ENCODE measurements around the gene SLPI. TPM values are rescaled to one million over a fixed set of nuclear protein-coding genes. Genes with fewer than 3 reads are reported as not detected.

Gene SLPI
- total and polyA plus RNA-seq, 2 experiments from 2014 or later = not detected

DNA sequence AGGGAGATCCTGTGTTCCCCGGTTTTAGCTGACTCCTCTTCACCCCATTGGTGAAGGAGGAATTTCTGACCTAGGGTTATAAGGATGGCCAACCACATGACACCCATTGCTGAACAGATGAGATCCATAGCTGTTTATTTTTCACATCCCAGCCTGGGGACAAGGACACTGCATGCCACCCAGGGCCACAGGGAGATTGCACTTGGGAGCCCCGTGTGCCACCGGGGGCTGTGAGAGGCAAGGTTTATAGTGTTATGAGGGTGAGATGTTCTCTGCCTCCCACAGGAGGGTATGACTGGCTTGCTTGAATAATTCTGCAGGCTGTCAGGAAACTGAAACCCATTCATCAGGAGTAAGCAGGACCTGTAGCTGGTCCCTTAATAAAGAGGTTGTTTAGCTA is 14.7 kb upstream of the SLPI start (continued):
- TF ChIP-seq, protein P1, sequence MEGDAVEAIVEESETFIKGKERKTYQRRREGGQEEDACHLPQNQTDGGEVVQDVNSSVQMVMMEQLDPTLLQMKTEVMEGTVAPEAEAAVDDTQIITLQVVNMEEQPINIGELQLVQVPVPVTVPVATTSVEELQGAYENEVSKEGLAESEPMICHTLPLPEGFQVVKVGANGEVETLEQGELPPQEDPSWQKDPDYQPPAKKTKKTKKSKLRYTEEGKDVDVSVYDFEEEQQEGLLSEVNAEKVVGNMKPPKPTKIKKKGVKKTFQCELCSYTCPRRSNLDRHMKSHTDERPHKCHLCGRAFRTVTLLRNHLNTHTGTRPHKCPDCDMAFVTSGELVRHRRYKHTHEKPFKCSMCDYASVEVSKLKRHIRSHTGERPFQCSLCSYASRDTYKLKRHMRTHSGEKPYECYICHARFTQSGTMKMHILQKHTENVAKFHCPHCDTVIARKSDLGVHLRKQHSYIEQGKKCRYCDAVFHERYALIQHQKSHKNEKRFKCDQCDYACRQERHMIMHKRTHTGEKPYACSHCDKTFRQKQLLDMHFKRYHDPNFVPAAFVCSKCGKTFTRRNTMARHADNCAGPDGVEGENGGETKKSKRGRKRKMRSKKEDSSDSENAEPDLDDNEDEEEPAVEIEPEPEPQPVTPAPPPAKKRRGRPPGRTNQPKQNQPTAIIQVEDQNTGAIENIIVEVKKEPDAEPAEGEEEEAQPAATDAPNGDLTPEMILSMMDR (conservative IDR thresholded peaks at IDR 0.05; ENCODE audit: low read depth in 2 of 2) = no peak
- TF ChIP-seq, protein P2, sequence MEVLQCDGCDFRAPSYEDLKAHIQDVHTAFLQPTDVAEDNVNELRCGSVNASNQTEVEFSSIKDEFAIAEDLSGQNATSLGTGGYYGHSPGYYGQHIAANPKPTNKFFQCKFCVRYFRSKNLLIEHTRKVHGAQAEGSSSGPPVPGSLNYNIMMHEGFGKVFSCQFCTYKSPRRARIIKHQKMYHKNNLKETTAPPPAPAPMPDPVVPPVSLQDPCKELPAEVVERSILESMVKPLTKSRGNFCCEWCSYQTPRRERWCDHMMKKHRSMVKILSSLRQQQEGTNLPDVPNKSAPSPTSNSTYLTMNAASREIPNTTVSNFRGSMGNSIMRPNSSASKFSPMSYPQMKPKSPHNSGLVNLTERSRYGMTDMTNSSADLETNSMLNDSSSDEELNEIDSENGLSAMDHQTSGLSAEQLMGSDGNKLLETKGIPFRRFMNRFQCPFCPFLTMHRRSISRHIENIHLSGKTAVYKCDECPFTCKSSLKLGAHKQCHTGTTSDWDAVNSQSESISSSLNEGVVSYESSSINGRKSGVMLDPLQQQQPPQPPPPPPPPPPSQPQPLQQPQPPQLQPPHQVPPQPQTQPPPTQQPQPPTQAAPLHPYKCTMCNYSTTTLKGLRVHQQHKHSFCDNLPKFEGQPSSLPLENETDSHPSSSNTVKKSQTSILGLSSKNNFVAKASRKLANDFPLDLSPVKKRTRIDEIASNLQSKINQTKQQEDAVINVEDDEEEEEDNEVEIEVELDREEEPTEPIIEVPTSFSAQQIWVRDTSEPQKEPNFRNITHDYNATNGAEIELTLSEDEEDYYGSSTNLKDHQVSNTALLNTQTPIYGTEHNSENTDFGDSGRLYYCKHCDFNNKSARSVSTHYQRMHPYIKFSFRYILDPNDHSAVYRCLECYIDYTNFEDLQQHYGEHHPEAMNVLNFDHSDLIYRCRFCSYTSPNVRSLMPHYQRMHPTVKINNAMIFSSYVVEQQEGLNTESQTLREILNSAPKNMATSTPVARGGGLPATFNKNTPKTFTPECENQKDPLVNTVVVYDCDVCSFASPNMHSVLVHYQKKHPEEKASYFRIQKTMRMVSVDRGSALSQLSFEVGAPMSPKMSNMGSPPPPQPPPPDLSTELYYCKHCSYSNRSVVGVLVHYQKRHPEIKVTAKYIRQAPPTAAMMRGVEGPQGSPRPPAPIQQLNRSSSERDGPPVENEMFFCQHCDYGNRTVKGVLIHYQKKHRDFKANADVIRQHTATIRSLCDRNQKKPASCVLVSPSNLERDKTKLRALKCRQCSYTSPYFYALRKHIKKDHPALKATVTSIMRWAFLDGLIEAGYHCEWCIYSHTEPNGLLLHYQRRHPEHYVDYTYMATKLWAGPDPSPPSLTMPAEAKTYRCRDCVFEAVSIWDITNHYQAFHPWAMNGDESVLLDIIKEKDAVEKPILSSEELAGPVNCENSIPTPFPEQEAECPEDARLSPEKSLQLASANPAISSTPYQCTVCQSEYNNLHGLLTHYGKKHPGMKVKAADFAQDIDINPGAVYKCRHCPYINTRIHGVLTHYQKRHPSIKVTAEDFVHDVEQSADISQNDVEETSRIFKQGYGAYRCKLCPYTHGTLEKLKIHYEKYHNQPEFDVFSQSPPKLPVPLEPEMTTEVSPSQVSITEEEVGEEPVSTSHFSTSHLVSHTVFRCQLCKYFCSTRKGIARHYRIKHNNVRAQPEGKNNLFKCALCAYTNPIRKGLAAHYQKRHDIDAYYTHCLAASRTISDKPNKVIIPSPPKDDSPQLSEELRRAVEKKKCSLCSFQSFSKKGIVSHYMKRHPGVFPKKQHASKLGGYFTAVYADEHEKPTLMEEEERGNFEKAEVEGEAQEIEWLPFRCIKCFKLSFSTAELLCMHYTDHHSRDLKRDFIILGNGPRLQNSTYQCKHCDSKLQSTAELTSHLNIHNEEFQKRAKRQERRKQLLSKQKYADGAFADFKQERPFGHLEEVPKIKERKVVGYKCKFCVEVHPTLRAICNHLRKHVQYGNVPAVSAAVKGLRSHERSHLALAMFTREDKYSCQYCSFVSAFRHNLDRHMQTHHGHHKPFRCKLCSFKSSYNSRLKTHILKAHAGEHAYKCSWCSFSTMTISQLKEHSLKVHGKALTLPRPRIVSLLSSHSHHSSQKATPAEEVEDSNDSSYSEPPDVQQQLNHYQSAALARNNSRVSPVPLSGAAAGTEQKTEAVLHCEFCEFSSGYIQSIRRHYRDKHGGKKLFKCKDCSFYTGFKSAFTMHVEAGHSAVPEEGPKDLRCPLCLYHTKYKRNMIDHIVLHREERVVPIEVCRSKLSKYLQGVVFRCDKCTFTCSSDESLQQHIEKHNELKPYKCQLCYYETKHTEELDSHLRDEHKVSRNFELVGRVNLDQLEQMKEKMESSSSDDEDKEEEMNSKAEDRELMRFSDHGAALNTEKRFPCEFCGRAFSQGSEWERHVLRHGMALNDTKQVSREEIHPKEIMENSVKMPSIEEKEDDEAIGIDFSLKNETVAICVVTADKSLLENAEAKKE (CRISPR knock-in tag; IDR thresholded peaks at IDR 0.05) = no peak
- no peak for TF ChIP-seq CREB1 (CRISPR knock-in tag; IDR thresholded peaks at IDR 0.05; ENCODE audit: low read depth)
- TF ChIP-seq, protein P3, sequence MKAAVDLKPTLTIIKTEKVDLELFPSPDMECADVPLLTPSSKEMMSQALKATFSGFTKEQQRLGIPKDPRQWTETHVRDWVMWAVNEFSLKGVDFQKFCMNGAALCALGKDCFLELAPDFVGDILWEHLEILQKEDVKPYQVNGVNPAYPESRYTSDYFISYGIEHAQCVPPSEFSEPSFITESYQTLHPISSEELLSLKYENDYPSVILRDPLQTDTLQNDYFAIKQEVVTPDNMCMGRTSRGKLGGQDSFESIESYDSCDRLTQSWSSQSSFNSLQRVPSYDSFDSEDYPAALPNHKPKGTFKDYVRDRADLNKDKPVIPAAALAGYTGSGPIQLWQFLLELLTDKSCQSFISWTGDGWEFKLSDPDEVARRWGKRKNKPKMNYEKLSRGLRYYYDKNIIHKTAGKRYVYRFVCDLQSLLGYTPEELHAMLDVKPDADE (IDR thresholded peaks at IDR 0.05) = no peak

DNA sequence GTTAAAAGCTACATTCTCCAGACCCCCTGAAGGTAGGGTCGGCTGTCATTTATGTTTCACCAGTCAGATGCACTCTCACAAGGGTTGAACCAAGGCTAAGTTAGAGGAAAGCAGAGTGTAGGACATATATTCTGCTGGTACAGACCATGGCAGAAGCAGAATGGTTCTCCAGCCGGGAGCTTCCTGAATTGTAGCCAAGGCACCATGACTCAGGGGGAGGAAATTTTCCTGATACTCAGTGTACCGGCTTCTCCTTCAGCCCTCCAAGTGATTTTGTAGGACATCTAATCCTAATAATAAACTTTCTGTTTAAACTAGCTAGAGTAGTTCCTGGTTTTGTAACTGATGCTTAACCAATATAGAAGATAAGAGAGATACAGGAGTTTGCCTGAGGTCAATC is 14.2 kb upstream of the SLPI start:
- no peak overlapping the region for H3K4me2 ChIP-seq
- H3K36me3 ChIP-seq (ENCODE audit: insufficient read depth) = no peaks in the 10 kb centered on the region
- Mint-ChIP-seq H3K27ac (no peak overlapping the region), H3K9me3 (no peaks in the 10 kb centered on the region), H3K4me3 (no peak overlapping the region), H3K4me1 (peaks cover 12% of the 10 kb centered on the region; the same call in 2 of the 3 replicates), H3K36me3 (ENCODE audit: low read depth) (no peaks in the 10 kb centered on the region), H3K27me3 (ENCODE audit: insufficient read depth, low read depth, poor library complexity) (peaks cover 5% of the 10 kb centered on the region)
- no peaks in the 10 kb centered on the region for H3K79me2 ChIP-seq (replicated peaks; ENCODE audit: insufficient read depth)
- peaks cover 6% of the 10 kb centered on the region; the same call in 1 of the 2 replicates for H3K4me1 ChIP-seq (ENCODE audit: insufficient read depth)
- H3K27me3 ChIP-seq (ENCODE audit: insufficient read depth) = no peaks in the 10 kb centered on the region
- H3K4me3 ChIP-seq = no peak overlapping the region
- no peak overlapping the region for H3K27ac ChIP-seq (ENCODE audit: low read depth)
- H4K20me1 ChIP-seq (replicated peaks; ENCODE audit: insufficient read depth) = no peaks in the 10 kb centered on the region
- DNase-seq (ENCODE audit: low spot score) (no peak), ATAC-seq (no peak)
- H3F3A ChIP-seq (replicated peaks; ENCODE audit: low read depth) = no peaks in the 10 kb centered on the region
- H2AFZ ChIP-seq = no peak overlapping the region
- H3K9me2 ChIP-seq (ENCODE audit: insufficient read depth) = peaks cover 14% of the 10 kb centered on the region
- TF ChIP-seq POLR2AphosphoS5 (IDR thresholded peaks at IDR 0.05; ENCODE audit: low read depth) = no peak
- TF ChIP-seq, protein P4, sequence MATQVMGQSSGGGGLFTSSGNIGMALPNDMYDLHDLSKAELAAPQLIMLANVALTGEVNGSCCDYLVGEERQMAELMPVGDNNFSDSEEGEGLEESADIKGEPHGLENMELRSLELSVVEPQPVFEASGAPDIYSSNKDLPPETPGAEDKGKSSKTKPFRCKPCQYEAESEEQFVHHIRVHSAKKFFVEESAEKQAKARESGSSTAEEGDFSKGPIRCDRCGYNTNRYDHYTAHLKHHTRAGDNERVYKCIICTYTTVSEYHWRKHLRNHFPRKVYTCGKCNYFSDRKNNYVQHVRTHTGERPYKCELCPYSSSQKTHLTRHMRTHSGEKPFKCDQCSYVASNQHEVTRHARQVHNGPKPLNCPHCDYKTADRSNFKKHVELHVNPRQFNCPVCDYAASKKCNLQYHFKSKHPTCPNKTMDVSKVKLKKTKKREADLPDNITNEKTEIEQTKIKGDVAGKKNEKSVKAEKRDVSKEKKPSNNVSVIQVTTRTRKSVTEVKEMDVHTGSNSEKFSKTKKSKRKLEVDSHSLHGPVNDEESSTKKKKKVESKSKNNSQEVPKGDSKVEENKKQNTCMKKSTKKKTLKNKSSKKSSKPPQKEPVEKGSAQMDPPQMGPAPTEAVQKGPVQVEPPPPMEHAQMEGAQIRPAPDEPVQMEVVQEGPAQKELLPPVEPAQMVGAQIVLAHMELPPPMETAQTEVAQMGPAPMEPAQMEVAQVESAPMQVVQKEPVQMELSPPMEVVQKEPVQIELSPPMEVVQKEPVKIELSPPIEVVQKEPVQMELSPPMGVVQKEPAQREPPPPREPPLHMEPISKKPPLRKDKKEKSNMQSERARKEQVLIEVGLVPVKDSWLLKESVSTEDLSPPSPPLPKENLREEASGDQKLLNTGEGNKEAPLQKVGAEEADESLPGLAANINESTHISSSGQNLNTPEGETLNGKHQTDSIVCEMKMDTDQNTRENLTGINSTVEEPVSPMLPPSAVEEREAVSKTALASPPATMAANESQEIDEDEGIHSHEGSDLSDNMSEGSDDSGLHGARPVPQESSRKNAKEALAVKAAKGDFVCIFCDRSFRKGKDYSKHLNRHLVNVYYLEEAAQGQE (IDR thresholded peaks at IDR 0.05; ENCODE audit: unreplicated experiment) = no peak
- TF ChIP-seq, protein P1 (conservative IDR thresholded peaks at IDR 0.05; ENCODE audit: low read depth in 2 of 2) = no peak
- TF ChIP-seq, protein P3 (IDR thresholded peaks at IDR 0.05) = no peak
- no peak for TF ChIP-seq EZH2phosphoT487 (IDR thresholded peaks at IDR 0.05; ENCODE audit: unreplicated experiment)
- no peak for TF ChIP-seq EZH2 (IDR thresholded peaks at IDR 0.05; ENCODE audit: low read depth, unreplicated experiment)

All from GM23338 (cell line).